PC-9 (cell line): ENCODE results near the gene LTA. TPM values are rescaled to one million over a fixed set of nuclear protein-coding genes. Genes with fewer than 3 reads are reported as not detected.

Experiments used
- BruUV-seq: library from RNA; stranded (reverse); fragments of 400-500 nt; replicated peaks from 2 replicates; lab custom pipeline; 2021; lab: Mats Ljungman, UMichigan
- CTCF ChIA-PET: fragments of 300-600 bp; sonication (Branson Sonifier 250); formaldehyde crosslinking; loops from one replicate; lab custom pipeline; 2022; ENCODE audit warnings: antibody characterized with exemption; lab: Charles Lee
- POLR2A ChIA-PET: fragments of 300-600 bp; sonication (Branson Sonifier 250); formaldehyde crosslinking; loops from one replicate; lab custom pipeline; 2022; ENCODE audit warnings: antibody characterized with exemption; ENCODE audit not compliant: unreplicated experiment; lab: Charles Lee
- DNase-seq, 2 experiments: peaks; one replicate each; pipeline versions ENCODE4 v3.0.0 to v3.0.0-alpha.2; 2015 to 2022; ENCODE audit warnings: mixed read lengths in 1 of 2
- H2AFZ ChIP-seq: fragments of 200-600 bp; sonication (generic); 2 replicates; pipeline ENCODE4 v1.8.1; 2017; ENCODE audit warnings: antibody characterized with exemption
- H3F3A ChIP-seq: fragments of 200-600 bp; sonication (generic); 2 replicates; pipeline ENCODE4 v1.8.1; 2017; ENCODE audit warnings: antibody characterized with exemption, mild to moderate bottlenecking, low read depth; ENCODE audit not compliant: insufficient read depth
- H3K27ac ChIP-seq: fragments of 200-600 bp; sonication (generic); 2 replicates; pipeline ENCODE4 v1.6.1; 2016; ENCODE audit warnings: mixed run types
- H3K27me3 ChIP-seq: fragments of 200-600 bp; sonication (generic); 2 replicates; pipeline ENCODE4 v1.6.1; 2016; ENCODE audit warnings: low read depth, mixed run types; ENCODE audit not compliant: insufficient read depth
- H3K36me3 ChIP-seq: fragments of 200-600 bp; sonication (generic); 2 replicates; pipeline ENCODE4 v1.6.1; 2016; ENCODE audit warnings: low read depth, mixed run types
- H3K4me1 ChIP-seq: fragments of 200-600 bp; sonication (generic); replicated peaks from 2 replicates; pipeline ENCODE4 v1.6.1; 2016; ENCODE audit warnings: mixed run types; ENCODE audit not compliant: insufficient read depth
- H3K4me2 ChIP-seq: fragments of 200-600 bp; sonication (generic); 2 replicates; pipeline ENCODE4 v1.6.1; 2017; ENCODE audit warnings: mixed run types
- H3K4me3 ChIP-seq: fragments of 200-600 bp; sonication (generic); 2 replicates; pipeline ENCODE4 v1.6.1; 2016; ENCODE audit warnings: mixed run types
- H3K79me2 ChIP-seq: fragments of 200-600 bp; sonication (generic); 2 replicates; pipeline ENCODE4 v1.6.1; 2017; ENCODE audit warnings: low read depth, mixed run types
- H3K9me2 ChIP-seq: fragments of 200-600 bp; sonication (generic); 2 replicates; pipeline ENCODE4 v1.8.1; 2017; ENCODE audit warnings: mild to moderate bottlenecking; ENCODE audit not compliant: insufficient read depth
- H3K9me3 ChIP-seq: fragments of 200-600 bp; sonication (generic); 2 replicates; pipeline ENCODE4 v1.8.1; 2016; ENCODE audit warnings: low read depth; ENCODE audit not compliant: insufficient read depth
- H4K20me1 ChIP-seq: fragments of 200-600 bp; sonication (generic); 2 replicates; pipeline ENCODE4 v1.8.1; 2017; ENCODE audit not compliant: insufficient read depth
- CTCF ChIP-seq: fragments of 200-600 bp; sonication (generic); conservative IDR thresholded peaks from 2 replicates; pipeline ENCODE4 v1.6.1; 2017; ENCODE audit warnings: mixed run types, antibody characterized with exemption, mild to moderate bottlenecking, moderate library complexity
- EZH2 ChIP-seq: fragments of 200-600 bp; sonication (generic); IDR thresholded peaks from 2 replicates; pipeline ENCODE4 v1.8.0; 2017; ENCODE audit warnings: antibody characterized with exemption, low read depth
- intact Hi-C: fragments of 100-400 bp; cut with micrococcal nuclease; formaldehyde crosslinking; loops from one replicate; pipeline ENCODE4 v1.10.0; 2022; ENCODE audit not compliant: unreplicated experiment
- total RNA-seq: library from RNA; stranded (reverse); gene quantifications from 2 replicates; pipeline ENCODE4 v1.2.3, GENCODE V29; 2021

LTA gene
- total RNA-seq, 1 experiment from 2014 or later: not detected

DNA sequence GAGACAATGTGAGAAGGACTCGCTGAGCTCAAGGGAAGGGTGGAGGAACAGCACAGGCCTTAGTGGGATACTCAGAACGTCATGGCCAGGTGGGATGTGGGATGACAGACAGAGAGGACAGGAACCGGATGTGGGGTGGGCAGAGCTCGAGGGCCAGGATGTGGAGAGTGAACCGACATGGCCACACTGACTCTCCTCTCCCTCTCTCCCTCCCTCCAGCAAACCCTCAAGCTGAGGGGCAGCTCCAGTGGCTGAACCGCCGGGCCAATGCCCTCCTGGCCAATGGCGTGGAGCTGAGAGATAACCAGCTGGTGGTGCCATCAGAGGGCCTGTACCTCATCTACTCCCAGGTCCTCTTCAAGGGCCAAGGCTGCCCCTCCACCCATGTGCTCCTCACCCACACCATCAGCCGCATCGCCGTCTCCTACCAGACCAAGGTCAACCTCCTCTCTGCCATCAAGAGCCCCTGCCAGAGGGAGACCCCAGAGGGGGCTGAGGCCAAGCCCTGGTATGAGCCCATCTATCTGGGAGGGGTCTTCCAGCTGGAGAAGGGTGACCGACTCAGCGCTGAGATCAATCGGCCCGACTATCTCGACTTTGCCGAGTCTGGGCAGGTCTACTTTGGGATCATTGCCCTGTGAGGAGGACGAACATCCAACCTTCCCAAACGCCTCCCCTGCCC is 4.9 kb downstream of the LTA start:
- CTCF ChIA-PET: interaction anchor here (0.5 to 1.5 kb wide), 4 partner anchors 19 to 589 kb away, joined by 3 to 7 read pairs (median 4); no protein-coding TSS in a partner anchor
- POLR2A ChIA-PET: no interaction called here
- Histone ChIP-seq H2AFZ (no peak overlapping the region), H3K4me2 (no peak overlapping the region), H3K4me3 (no peak overlapping the region), H3K9me2 (no peaks in the 10 kb centered on the region), H3K9me3 (no peaks in the 10 kb centered on the region), H3K79me2 (no peaks in the 10 kb centered on the region), H3K27me3 (0 out of 2 replicates have a peak, but pooled peaks cover 5% of the 10 kb centered on the region), H3K27ac (no peak overlapping the region), H4K20me1 (no peaks in the 10 kb centered on the region), H3K4me1 (0 out of 2 replicates have a peak, but pooled peaks cover 5% of the 10 kb centered on the region), H3F3A (peaks cover 5% of the 10 kb centered on the region; the same call in 1 of the 2 replicates), H3K36me3 (no peaks in the 10 kb centered on the region)
- TF ChIP-seq EZH2: no peak
- TF ChIP-seq CTCF: no peak
- no TSS peak for BruUV-seq
- intact Hi-C loops: no loop called here
- DNase-seq: no peak

DNA sequence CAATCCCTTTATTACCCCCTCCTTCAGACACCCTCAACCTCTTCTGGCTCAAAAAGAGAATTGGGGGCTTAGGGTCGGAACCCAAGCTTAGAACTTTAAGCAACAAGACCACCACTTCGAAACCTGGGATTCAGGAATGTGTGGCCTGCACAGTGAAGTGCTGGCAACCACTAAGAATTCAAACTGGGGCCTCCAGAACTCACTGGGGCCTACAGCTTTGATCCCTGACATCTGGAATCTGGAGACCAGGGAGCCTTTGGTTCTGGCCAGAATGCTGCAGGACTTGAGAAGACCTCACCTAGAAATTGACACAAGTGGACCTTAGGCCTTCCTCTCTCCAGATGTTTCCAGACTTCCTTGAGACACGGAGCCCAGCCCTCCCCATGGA is 5.5 kb downstream of the LTA start:
- ChIA-PET POLR2A (no interaction called here), CTCF (interaction anchor here (0.5 to 0.6 kb wide), 2 partner anchors 24 kb away, joined by 3 to 4 read pairs; no protein-coding TSS in a partner anchor)
- Histone ChIP-seq H3K4me3 (no peak overlapping the region), H4K20me1 (no peaks in the 10 kb centered on the region), H3F3A (peaks cover 5% of the 10 kb centered on the region; the same call in 1 of the 2 replicates), H3K4me2 (no peak overlapping the region), H3K9me2 (no peaks in the 10 kb centered on the region), H2AFZ (no peak overlapping the region), H3K4me1 (0 out of 2 replicates have a peak, but pooled peaks cover 5% of the 10 kb centered on the region), H3K36me3 (no peaks in the 10 kb centered on the region), H3K9me3 (no peaks in the 10 kb centered on the region), H3K79me2 (no peaks in the 10 kb centered on the region), H3K27ac (no peak overlapping the region), H3K27me3 (0 out of 2 replicates have a peak, but pooled peaks cover 5% of the 10 kb centered on the region)
- DNase-seq: no peak
- BruUV-seq: no TSS peak
- intact Hi-C loops: no loop called here
- TF ChIP-seq EZH2: no peak
- no peak for TF ChIP-seq CTCF

GRCh38 chr6:31578184-31579118 is 6.4 kb downstream of the LTA start:
- H3K9me3 ChIP-seq: no peaks in the 10 kb centered on the region
- ChIA-PET CTCF (no interaction called here), POLR2A (no interaction called here)
- TF ChIP-seq CTCF (no peak), EZH2 (no peak)
- no peak overlapping the region for H3K4me3 ChIP-seq
- intact Hi-C loops: no loop called here
- H3F3A ChIP-seq: peaks cover 5% of the 10 kb centered on the region; the same call in 1 of the 2 replicates
- 0 out of 2 replicates have a peak overlapping the region, but pooled peaks have one; percentile 7 for H3K27ac ChIP-seq
- no peaks in the 10 kb centered on the region for H3K36me3 ChIP-seq
- H3K4me2 ChIP-seq: no peak overlapping the region
- no peaks in the 10 kb centered on the region for H4K20me1 ChIP-seq
- DNase-seq: peak; percentile 24 to 45
- H3K4me1 ChIP-seq: 0 out of 2 replicates have a peak, but pooled peaks cover 5% of the 10 kb centered on the region
- H3K9me2 ChIP-seq: no peaks in the 10 kb centered on the region
- H3K79me2 ChIP-seq: no peaks in the 10 kb centered on the region
- H2AFZ ChIP-seq: no peak overlapping the region
- 0 out of 2 replicates have a peak, but pooled peaks cover 5% of the 10 kb centered on the region for H3K27me3 ChIP-seq
- no TSS peak for BruUV-seq
